Tibial nerve (tissue), 4 donors: ENCODE measurements around the gene PWWP2B.

ENCODE experiments used
- CTCF ChIP-seq, 5 experiments: fragments of 200-600 bp in 3 of 5; fragments of 450-650 bp in 2 of 5; sonication (generic) in 3 of 5; IDR thresholded peaks; one replicate each; pipeline ENCODE4 v1.5.1; 2016 to 2019; ENCODE audit warnings: antibody characterized with exemption in 5 of 5, mild to moderate bottlenecking in 3 of 5, moderate library complexity in 2 of 5
- EP300 ChIP-seq, 2 donors: sonication (generic); formaldehyde crosslinking; IDR thresholded peaks; one replicate each; pipeline ENCODE4 v1.6.1; 2017; ENCODE audit warnings: antibody characterized with exemption in 2 of 2, mild to moderate bottlenecking in 1 of 2
- POLR2A ChIP-seq, 2 donors: fragments of 450-650 bp; IDR thresholded peaks; one replicate each; pipeline ENCODE4 v1.6.1; 2017; ENCODE audit warnings: antibody characterized with exemption in 2 of 2, mild to moderate bottlenecking in 2 of 2, moderate library complexity in 2 of 2

GRCh38 chr10:132392811-132393694, 3.9 kb upstream of the PWWP2B start:
- no peak for TF ChIP-seq CTCF (IDR thresholded peaks at IDR 0.05)
- no peak for TF ChIP-seq POLR2A (IDR thresholded peaks at IDR 0.05)
- no peak for TF ChIP-seq EP300 (IDR thresholded peaks at IDR 0.05)
